Right lobe of liver (tissue), 6 donors: Measurements from ENCODE around the gene C9orf50. TPM values are rescaled to one million over a fixed set of nuclear protein-coding genes. Genes with fewer than 3 reads are reported as not detected.
"Not testable (repeated sequence)": the region's sequence is repeated elsewhere in the genome, so short reads cannot be mapped to it uniquely, and the experiment has no call there.

Experiments
- ATAC-seq, 4 donors: fragments of 200-7000 bp; cut with Tn5 transposase; one replicate each; pipeline ENCODE4 v1.9.1; 2020; ENCODE audit warnings: mild to moderate bottlenecking in 4 of 4, moderate library complexity in 4 of 4
- DNase-seq, 3 donors: peaks; one replicate each; pipeline ENCODE4 v3.0.0-alpha.2; 2020
- H3K27ac ChIP-seq, 3 donors: fragments of 200-600 bp; one replicate each; pipeline ENCODE4 v1.8.0; 2022
- H3K27me3 ChIP-seq, 2 donors: fragments of 200-600 bp; one replicate each; pipeline ENCODE4 v1.8.0; 2022
- H3K36me3 ChIP-seq, 4 donors: fragments of 200-600 bp; sonication (generic) in 1 of 4; one replicate each; pipeline versions ENCODE4 v1.5.1 to v1.8.0; 2017 to 2022; ENCODE audit warnings: control low read depth in 1 of 4
- H3K4me1 ChIP-seq, 4 donors: fragments of 200-600 bp; sonication (generic) in 1 of 4; one replicate each; pipeline versions ENCODE4 v1.5.1 to v1.8.0; 2017 to 2022; ENCODE audit warnings: control low read depth in 1 of 4
- H3K4me3 ChIP-seq, 3 donors: fragments of 200-600 bp; one replicate each; pipeline ENCODE4 v1.8.0; 2022
- H3K9me3 ChIP-seq, 4 donors: fragments of 200-600 bp; sonication (generic) in 1 of 4; one replicate each; pipeline versions ENCODE4 v1.5.1 to v1.8.0; 2017 to 2022; ENCODE audit warnings: control low read depth in 1 of 4
- CTCF ChIP-seq, 4 donors: fragments of 200-600 bp in 3 of 4; fragments of 450-650 bp in 1 of 4; IDR thresholded peaks; one replicate each; pipeline versions ENCODE4 v1.5.1 to v1.8.0; 2016 to 2022; ENCODE audit warnings: antibody characterized with exemption in 4 of 4, mild to moderate bottlenecking in 2 of 4
- POLR2A ChIP-seq: fragments of 450-650 bp; IDR thresholded peaks from one replicate; pipeline ENCODE4 v1.6.1; 2017; ENCODE audit warnings: antibody characterized with exemption, mild to moderate bottlenecking
- WGBS: methylation state at CpG from one replicate; pipeline ENCODE4 v1.1.6; 2018; ENCODE audit warnings: low coverage, low lambda C conversion rate; ENCODE audit not compliant: insufficient coverage; ENCODE audit errors: missing lambda C conversion rate; 5-methylcytosine and 5-hydroxymethylcytosine counted together
- intact Hi-C, 2 donors: fragments of 100-400 bp; cut with DNase I; formaldehyde crosslinking; loops; one replicate each; pipeline versions ENCODE4 v1.11.2 to v1.14.1; 2022
- total RNA-seq, 6 experiments: library from RNA; depleted of rRNA in 2 of 6; stranded (reverse); fragments of >200 nt in 2 of 6; fragmentation: NEBNext Ultra II Directional in 3 of 6; extraction: Animal tissue kit (Norgen Biotek cat#: 25700) in 3 of 6; gene quantifications; one replicate each; pipeline versions ENCODE4 v1.1.0 to v1.2.4, GENCODE V29; 2016 to 2023
- donor health status: DM: no; HTN: yes; CAD: no.
- donor health status: DM: no; HTN: no; CAD: no.
- donor health status: DM: no; HTN: no; CAD: no.
- donor health status: DM: no; HTN: yes; CAD: no.
- donor health status: DM: no; HTN: yes; CAD: no.

Gene C9orf50
- total RNA-seq, 6 experiments from 2014 or later = not detected

- WGBS = 89% methylated on average over 7 of the region's 17 CpGs
- DNase-seq (no peak), ATAC-seq (no peak)
- no peaks in the 10 kb centered on the region for H3K27me3 ChIP-seq
- no peak overlapping the region for H3K4me3 ChIP-seq
- no peaks in the 10 kb centered on the region for H3K9me3 ChIP-seq
- peaks cover 0 to 17% (median 8%) of the 10 kb centered on the region in 4 donors for H3K4me1 ChIP-seq
- no peak overlapping the region for H3K27ac ChIP-seq
- intact Hi-C loops = no loop called here
- no peak for TF ChIP-seq POLR2A
- TF ChIP-seq CTCF (IDR thresholded peaks at IDR 0.05) = no peak
- peaks cover 0 to 50% (median 21%) of the 10 kb centered on the region in 4 donors for H3K36me3 ChIP-seq
Measured at GRCh38 chr9:129639034-129639630, 18.2 kb upstream of the C9orf50 start.

GRCh38 chr9:129637673-129638439 lies 17.0 kb upstream of the C9orf50 start:
- ATAC-seq = no peak
- peaks cover 0 to 61% (median 29%) of the 10 kb centered on the region in 4 donors for H3K36me3 ChIP-seq
- no peak overlapping the region for H3K27ac ChIP-seq
- intact Hi-C loops = no loop called here
- H3K9me3 ChIP-seq = no peaks in the 10 kb centered on the region
- no peak for TF ChIP-seq POLR2A
- no peak for TF ChIP-seq CTCF (IDR thresholded peaks at IDR 0.05)
- 68% methylated on average over 8 of the region's 29 CpGs for WGBS
- H3K4me3 ChIP-seq = no peak overlapping the region
- DNase-seq = no peak
- H3K27me3 ChIP-seq = no peaks in the 10 kb centered on the region
- H3K4me1 ChIP-seq = peaks cover 0 to 17% (median 8%) of the 10 kb centered on the region in 4 donors

GRCh38 chr9:129637102-129637501 lies 16.2 kb upstream of the C9orf50 start:
- no peaks in the 10 kb centered on the region for H3K27me3 ChIP-seq

GRCh38 chr9:129636343-129636742 lies 15.4 kb upstream of the C9orf50 start:
- H3K27ac ChIP-seq, H3K4me3 ChIP-seq, H3K9me3 ChIP-seq, intact Hi-C loops, DNase-seq, H3K27me3 ChIP-seq, ATAC-seq: not testable (repeated sequence)
- WGBS = 78% methylated on average over 3 of the region's 10 CpGs
- Histone ChIP-seq H3K4me1 (peaks cover 0 to 17% (median 8%) of the 10 kb centered on the region in 4 donors), H3K36me3 (peaks cover 0 to 67% (median 31%) of the 10 kb centered on the region in 4 donors)

More at GRCh38 chr9:129637102-129637501, 16.2 kb upstream of the C9orf50 start:
- TF ChIP-seq CTCF (IDR thresholded peaks at IDR 0.05) (no peak), POLR2A (no peak)
- Histone ChIP-seq H3K36me3 (peaks cover 0 to 67% (median 31%) of the 10 kb centered on the region in 4 donors), H3K4me1 (peaks cover 0 to 17% (median 8%) of the 10 kb centered on the region in 4 donors), H3K4me3 (no peak overlapping the region), H3K9me3 (no peaks in the 10 kb centered on the region), H3K27ac (no peak overlapping the region)
- WGBS = no CpG with 5 or more reads among the region's 9 CpGs
- intact Hi-C loops = no loop called here
- DNase-seq = no peak
- no peak for ATAC-seq
